ENCODE measurements around the gene PES1. TPM values are rescaled to one million over a fixed set of nuclear protein-coding genes. Genes with fewer than 3 reads are reported as not detected.

The PES1 gene
- total RNA-seq, 2 donors from 2014 or later = 37.9 to 48.2 TPM

- no peak for DNase-seq (ENCODE audit: low spot score)
- intact Hi-C loops (cut with DNase I) = no loop called here
These were observed 59.8 kb downstream of the PES1 start for GRCh38 chr22:30531651-30532608.

- no peak for DNase-seq (ENCODE audit: low spot score)
- intact Hi-C loops (cut with DNase I) = no loop called here
These were observed 65.1 kb downstream of the PES1 start for GRCh38 chr22:30526656-30527055.

Other genes starting within 250 kb of the PES1 start
- gene SF3A1, start 235.0 kb downstream of the PES1 start, total RNA-seq = 100 to 1,000 TPM; 106 to 108 TPM
- gene CCDC157, start 234.9 kb downstream of the PES1 start, total RNA-seq = under 1 TPM; 0.76 to 0.88 TPM
- gene RNF215, start 204.5 kb downstream of the PES1 start, total RNA-seq = 10 to 100 TPM in 1 of 2 donors, 1 to 10 TPM in 1; 9.3 to 15.6 TPM
- gene SEC14L2, start 194.9 kb downstream of the PES1 start, total RNA-seq = 10 to 100 TPM in 1 of 2 donors, 1 to 10 TPM in 1; 8.0 to 10.9 TPM
- gene MTFP1, start 166.1 kb downstream of the PES1 start, total RNA-seq = 1 to 10 TPM; 3.5 to 3.7 TPM
- not detected for gene SEC14L3, start 119.9 kb downstream of the PES1 start, total RNA-seq
- under 1 TPM; 0.14 to 0.19 TPM for gene SEC14L4, start 86.2 kb downstream of the PES1 start, total RNA-seq
- under 1 TPM; 0.10 to 0.14 TPM for gene SEC14L6, start 45.2 kb downstream of the PES1 start, total RNA-seq
- 1 to 10 TPM; 1.3 to 2.5 TPM for gene GAL3ST1, start 17.2 kb downstream of the PES1 start, total RNA-seq
- gene TCN2, start 15.3 kb upstream of the PES1 start, total RNA-seq = 10 to 100 TPM; 23.4 to 47.3 TPM
- 1 to 10 TPM; 4.4 to 7.8 TPM for gene SLC35E4, start 43.9 kb upstream of the PES1 start, total RNA-seq
- 1 to 10 TPM; 6.9 to 8.5 TPM for gene DUSP18, start 76.0 kb upstream of the PES1 start, total RNA-seq
- gene OSBP2, start 103.0 kb upstream of the PES1 start, total RNA-seq = 1 to 10 TPM; 2.1 to 2.6 TPM

Data from posterior vena cava (tissue), 2 donors.